GM11168 (cell line): ENCODE data around the gene SETD1A.
"Not testable (repeated sequence)": the region's sequence is repeated elsewhere in the genome, so short reads cannot be mapped to it uniquely, and the experiment has no call there.

Experiments
- in situ Hi-C: fragments of 300-500 bp; cut with MboI; formaldehyde crosslinking; loops from one replicate; pipeline ENCODE4 v1.12.0; 2022; ENCODE audit warnings: low sequenced_read_pairs; ENCODE audit not compliant: unreplicated experiment

SETD1A gene

DNA sequence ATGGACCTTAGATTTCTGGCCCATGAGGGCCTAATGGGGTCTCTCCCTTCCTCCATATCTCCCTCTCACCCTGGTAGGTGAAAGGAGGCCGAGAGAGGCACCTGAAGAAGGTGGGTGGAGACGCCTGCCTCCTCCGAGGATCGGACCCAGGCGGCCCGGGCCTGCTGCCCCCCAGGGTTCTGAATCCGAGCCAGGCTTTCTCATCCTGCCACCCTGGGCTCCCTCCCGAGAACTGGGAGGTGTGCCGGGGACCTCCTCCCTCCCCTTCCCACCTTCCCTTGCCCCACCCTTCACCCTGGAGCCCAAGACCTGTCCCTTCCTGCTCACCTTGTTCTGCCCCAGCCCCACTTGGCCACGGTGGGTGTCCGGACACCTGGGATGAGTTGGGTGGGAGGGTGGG is 29.2 kb upstream of the SETD1A start:
- in situ Hi-C loops: no loop called here

DNA sequence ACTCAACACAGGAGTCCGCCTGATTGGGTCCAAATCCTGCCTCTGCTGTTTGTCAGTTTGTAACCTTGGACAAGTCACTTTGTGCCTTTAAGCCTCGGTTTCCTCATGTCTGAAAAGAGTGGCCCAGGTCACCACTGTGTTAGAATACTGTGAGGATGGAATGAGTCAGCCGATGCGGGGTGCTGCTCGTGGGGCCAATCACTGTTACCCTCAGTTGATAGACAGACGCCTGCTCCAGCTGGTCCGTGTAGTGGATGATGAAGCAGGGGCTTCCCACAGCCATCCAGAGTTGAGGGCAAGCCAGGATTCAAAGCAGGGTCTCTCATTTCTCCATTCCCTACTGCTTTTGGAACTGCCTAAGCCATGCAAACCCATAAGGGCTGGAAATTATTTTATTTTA is 28.4 kb upstream of the SETD1A start:
- in situ Hi-C loops: no loop called here

DNA sequence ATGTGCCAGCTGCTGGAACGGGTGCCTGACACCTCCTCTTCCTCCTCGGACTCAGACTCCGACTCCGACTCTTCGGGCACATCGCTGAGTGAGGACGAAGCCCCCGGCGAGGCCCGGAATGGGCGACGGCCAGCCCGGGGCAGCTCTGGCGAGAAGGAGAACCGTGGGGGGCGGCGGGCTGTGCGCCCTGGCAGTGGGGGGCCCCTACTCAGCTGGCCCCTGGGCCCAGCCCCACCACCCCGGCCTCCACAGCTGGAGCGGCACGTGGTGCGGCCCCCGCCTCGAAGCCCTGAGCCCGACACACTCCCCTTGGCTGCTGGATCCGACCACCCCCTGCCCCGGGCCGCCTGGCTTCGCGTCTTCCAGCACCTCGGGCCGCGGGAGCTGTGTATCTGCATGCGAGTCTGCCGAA is 27.4 kb upstream of the SETD1A start:
- in situ Hi-C loops: no loop called here

DNA sequence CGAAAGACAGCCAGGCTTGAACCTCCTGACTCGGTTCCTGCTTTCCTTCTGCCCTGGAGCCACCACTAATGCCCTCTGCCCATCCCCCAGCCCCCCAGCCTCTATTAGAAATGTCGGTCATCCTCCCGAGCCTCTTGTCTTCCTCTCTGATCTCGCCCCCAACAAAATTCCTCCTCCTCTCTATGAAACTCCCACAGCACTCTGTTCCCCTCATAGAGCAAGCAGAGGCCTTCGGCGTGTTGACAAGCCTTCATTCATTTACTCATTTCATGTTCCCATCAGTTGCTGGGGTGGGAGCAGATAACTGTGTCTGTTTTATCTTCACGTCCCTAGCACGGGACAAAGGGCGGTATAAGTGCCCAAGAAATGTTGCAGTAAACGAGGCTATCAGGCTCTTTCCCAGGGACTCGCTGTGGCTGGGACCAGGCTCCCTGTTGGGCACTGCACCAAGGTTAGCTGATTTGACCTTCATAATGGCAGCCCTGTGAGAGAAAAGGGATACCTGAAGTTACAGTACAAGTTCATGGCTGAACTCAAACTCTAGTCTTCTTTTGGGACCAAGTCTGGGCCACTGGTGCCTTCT is 26.4 kb upstream of the SETD1A start:
- in situ Hi-C loops: no loop called here

DNA sequence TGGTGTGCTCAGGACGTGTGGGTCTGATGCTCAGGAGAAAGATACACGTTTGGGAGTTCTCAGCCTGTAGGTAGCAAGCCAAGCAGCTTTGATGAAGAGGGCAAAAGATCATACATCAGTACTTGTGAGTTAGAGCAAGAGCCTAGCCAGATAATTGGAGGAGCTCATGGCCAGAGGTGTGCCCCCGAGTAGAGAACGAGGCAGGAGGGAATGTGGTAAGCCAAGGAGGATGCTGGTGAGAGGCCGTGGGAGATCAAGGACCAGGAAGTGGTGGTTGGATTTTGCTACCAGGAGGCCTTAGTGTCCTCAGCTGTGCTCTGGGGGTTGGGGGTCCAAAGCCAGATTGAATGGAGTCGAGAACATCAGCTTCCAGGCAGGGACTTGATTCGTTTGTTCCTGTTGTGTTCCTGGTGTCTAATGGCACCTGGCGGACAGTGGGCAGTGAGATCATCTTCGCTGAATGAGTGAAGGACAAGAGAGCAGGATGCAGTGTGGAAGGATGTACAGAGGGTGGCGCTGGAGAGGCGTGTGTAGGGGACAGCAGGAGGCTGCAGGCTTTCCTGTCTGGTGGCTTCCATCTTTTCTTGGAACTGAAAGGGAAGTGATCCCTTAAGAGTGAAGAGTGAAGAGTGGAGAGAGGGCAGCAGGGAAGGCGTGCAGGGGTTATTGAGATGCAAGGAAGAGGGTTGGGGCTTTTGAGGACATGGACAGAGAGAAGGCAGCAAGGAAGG is 22.6 kb upstream of the SETD1A start:
- in situ Hi-C loops: no loop called here

DNA sequence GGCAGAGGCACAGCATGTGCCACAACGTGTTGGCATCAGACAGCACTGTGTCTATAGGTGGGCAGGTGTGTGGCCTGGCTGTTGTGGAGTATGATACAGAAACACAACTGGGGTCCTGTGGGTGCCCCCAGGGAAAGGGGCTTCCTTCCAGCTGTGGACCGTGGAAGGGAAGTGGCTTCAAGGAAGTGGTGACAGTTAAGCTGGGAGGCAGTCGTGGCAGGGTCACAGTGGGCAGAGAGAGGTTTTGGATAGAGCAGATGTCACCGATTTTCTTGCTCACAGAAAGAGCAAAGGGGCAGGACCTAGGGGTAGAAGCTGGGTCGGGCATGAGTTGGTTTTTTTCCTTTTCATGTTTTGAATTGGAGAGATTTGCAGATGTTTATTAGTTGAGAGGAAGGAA is 19.9 kb upstream of the SETD1A start:
- in situ Hi-C loops: no loop called here

DNA sequence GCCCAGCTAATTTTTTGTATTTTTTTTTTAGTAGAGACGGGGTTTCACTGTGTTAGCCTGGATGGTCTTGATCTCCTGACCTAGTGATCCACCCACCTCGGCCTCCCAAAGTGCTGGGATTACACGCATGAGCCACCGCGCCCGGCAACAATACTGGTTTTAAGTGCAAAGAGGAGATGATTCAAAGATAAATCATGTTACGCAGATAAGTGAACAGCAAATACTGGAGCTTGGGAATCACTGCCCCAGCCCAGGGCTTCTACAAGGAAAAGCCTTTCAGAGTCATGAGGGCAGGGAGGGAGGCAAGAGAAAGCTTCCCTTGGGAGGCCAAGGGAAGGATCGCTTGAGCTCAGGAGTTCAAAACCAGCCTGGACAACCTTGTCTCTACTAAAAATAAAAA is 18.0 kb upstream of the SETD1A start:
- in situ Hi-C loops: not testable (repeated sequence)

DNA sequence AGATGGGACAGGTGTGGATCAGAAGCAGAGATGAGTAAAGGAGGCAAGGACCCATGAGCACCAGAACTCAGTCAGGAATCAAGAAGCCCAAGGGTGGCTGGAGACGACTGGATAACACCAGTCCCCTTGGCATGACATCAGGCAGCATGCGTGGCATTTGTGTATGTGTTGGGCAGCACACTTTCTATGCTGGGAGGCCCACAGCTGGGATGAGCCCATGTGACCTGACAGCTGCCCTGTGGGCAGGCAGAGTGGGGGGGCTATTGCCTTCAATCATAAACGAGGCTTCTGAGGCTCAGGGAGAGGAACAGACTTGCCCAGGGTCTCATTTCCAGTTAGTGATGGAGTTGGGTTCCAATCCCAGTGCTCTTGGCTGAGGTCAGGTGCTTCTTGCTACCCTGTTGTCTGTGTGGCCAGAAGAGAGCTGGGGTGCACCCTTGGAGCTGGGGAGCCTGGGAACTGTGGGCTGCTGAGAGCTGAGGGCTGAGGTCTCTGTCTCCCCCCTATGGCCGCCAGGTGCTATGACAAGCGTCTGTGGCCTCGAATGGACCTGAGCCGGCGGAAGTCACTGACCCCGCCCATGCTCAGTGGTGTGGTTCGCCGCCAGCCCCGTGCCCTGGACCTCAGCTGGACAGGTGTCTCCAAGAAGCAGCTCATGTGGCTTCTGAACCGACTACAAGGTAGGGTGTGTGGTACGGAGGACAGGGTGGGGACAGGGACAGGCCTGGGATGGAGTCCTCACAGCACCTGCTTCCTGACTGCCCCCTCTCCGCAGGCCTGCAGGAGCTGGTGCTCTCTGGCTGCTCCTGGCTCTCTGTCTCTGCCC is 15.7 kb upstream of the SETD1A start:
- in situ Hi-C loops: no loop called here

DNA sequence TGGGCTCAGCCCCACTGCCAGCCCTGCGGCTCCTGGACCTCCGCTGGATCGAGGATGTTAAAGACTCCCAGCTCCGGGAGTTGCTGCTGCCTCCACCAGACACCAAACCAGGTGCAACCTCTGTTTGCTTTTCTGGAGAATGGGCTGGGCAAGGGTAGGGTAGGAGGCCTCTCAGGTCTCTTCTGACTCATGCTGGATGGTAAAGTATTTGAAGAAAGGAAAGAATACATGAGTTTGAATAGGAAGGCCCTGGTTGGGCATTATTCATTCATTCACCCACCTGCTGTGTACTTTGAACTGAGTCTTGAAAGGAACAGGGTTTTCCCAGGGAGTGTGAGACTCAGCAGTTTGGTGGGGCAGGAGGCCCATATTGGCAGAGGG is 15.1 kb upstream of the SETD1A start:
- in situ Hi-C loops: no loop called here

DNA sequence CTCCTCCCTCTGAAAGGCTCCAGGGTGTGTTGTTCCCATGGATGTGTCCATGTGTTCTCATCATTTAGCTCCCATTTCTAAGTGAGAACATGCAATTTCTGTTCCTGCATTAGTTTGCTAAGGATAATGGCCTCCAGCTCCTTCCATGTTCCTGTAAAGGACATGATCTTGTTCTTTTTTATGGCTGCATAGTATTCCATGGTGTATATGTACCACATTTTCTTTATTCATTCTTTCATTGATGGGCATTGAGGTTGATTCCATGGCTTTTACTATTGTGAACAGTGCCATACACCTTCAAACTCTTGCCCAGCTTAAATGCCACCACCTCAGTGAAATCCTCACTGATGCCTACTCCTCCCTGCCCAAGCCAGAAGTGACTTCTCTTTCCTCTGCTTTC is 13.2 kb upstream of the SETD1A start:
- in situ Hi-C loops: no loop called here

DNA sequence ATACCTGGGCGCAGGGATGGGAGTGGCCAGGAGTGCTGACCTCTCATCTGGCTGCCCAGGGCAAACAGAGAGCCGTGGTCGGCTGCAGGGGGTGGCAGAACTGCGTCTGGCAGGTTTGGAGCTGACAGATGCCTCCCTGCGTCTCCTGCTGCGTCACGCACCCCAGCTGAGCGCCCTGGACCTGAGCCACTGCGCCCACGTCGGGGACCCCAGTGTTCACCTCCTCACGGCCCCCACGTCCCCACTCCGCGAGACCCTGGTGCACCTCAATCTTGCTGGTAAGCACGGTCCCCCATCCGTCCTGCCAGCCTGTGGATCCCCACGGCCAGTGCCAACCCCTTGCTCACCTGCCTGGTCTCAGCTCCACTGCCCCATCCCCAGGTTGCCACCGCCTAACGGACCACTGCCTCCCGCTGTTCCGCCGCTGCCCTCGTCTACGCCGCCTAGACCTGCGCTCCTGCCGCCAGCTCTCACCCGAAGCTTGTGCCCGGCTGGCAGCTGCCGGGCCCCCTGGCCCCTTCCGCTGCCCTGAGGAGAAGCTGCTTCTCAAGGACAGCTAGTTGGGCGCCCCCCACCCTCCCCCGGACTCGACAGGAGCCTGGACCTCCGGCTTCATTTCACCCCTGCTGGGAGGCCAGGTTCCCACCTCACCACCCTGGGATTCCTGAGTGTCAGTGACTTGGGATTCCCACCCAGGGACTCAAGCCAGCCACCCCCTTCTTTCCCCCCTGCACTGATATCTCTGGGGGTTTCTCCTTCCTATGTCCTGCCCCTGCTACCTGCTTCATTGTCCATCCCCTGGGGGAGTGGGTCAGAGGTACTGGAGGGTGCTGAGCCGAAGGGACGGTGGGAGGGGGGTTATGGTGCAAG is 10.6 kb upstream of the SETD1A start:
- in situ Hi-C loops: no loop called here

DNA sequence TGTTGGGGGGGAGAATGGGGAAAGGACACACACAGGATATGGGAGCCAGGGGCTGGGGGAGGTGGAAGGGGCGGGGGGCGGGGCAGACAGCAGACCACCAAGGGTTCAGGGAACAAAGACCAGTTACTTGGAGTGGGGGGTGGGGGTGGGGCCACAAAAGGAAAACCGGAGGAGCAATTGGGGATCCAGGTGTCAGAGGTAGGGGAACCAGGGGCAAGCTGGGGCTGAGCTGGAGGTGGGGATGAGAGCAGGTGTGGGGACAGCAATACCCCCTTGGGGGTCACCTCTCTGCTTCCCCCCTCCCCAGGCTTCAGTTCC is 10.1 kb upstream of the SETD1A start:
- in situ Hi-C loops: no loop called here

DNA sequence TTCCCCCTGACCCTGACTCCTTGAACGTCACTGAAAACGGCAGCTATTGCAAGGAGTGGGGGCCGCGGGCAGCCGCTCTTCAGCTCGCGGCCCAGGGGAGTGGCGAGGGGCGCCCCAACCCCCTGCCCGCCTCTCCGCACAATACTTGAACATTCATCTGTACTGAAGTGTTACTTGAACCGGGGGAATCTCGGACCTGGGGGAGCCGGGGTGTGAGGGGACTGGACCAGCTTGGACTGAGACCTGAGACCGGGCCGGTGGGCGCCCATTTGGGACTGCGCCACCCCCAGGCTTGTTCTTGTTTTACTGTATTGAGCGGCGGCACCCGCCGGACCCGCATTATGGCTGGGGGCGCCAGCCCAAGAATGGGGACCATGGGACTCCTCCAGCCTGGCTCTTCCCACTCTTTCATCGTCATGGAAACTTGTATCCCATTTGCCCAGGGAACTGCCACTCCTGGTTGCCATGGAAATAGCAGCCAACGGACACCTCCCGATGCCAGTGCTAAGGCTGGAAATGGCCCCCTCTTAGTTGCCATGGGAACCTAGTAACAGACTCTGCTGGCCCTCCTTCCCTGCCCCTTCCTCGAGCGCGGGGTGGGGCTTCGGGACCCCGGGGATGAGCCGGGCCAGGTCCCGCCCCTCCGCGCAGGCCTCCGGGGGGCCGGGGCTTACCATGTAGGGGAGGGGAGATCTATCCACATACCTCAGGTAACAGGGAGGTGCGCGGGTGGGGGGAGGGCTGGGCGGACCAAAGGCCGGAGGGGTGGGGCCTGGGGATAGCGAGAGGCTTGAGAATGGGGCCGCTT is 9.5 kb upstream of the SETD1A start:
- in situ Hi-C loops: no loop called here

DNA sequence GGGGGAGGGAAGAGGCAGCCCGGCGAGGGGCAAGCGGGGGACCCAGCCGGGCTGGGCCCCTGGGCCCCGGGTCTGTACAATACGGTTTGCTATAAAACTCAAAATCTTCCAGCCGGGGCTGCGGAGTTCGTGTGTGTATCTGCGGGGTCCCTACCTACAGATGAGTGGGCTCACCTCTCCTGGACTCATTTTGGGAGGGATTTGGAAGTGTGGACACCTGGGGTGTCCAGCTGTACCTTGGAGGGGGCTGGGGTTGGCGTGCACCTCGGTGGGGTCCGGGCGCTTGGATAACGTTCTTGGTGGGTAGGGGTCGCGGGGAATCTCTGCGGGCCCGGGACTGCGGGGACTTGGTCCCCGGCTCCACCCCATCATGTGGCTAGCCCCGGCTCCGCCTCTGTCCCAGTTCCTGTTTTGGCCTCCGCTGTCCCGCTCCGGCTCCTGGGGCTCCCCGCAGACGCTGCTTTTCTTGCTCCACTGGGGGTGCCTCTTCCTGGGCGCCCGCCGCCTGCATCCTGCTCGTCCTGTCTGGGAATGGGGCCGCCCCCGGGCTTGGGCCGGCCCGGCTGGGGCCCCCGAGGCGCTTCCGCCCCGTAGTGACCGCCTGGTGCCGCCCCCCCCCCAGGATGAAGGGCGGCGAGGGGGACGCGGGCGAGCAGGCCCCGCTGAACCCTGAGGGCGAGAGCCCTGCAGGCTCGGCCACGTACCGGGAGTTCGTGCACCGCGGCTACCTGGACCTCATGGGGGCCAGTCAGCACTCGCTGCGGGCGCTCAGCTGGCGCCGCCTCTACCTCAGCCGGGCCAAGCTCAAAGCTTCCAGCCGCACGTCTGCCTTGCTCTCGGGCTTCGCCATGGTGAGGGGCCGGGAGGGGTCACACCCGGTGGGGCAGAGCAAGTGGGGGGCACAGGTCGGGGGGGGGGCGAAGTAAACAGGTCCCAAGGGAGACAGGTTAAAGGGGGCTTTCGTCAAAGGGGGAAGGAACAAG is 8.6 kb upstream of the SETD1A start, which contains the start of gene ORAI3:
Gene ORAI3 (plus strand): TSS at position 402 of the 983 bp plus-strand sequence. CDS start 222 bp downstream, at position 624.
- in situ Hi-C loops: no loop called here

DNA sequence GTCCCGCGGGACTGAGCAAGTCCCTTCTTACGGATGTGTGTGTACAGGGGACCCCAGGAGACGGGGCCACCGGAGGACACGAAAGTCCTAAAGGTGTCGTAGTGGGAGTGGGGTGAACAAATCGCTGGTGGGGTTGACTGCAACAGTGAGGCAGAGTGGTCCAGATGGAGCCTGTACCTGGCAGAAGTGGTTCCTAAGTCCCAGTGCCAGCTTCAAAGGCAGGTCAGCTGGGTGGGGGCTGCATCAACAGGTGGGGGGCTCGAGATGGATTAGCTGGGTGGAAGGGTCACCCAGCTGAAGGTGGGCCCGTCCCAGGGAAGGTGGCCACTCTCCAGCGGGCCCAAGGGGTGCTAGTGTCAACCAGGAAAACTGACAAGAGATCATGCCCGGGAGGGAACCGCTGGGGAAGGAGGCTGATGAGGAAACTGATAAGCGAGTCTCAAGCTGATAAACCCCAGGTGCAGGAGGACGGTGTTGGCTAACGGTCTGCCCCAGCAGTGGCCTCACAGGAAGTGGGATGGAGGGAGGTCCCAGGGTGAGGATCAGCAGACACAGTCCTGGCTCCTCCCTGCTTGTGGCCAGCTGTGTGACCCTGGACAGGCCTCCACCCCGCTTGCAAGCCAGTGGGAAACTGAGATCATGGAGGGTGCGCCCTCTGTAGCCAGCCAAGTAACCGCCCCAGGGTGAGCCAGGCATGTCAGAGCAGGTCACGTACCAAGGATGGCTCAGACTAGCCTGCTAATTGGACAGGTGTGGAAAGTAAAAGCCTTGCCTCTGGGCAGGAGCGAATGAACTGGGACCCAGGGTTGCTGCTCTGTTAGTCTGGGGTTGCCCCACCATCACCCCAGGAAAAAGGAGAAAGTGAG is 7.7 kb upstream of the SETD1A start:
- in situ Hi-C loops: loop anchor here (25.0 kb wide), 1 partner anchor 912 kb away; the partner anchor contains the start of gene ZNF267

DNA sequence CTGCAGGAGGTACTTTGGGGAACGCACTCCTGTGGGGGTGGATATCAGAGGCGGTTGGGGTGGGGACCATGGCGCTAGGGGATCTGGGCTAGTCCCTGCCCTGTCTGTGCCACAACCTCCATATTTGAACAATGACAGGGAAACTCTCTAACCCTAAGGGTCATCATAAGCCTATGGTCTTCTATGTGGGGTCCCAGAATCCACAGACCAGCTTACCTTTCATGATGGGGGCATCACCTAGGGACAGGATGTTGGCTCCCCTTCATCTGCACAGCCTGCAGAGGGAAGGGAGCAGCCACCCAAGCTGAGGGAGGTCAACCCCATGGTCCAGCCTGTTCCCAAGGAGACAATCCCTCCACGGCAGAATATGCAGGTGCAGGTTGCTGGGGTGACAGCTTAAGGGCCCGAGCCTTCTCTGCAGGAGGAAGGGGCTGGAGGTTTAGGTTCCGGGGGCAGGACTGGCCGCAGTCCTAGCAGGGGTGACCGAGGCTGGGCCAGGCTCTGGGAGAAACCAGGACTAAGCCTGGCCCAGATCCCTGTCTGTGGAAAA is 7.0 kb upstream of the SETD1A start:
- in situ Hi-C loops: loop anchor here (25.0 kb wide), 1 partner anchor 912 kb away; the partner anchor contains the start of gene ZNF267

DNA sequence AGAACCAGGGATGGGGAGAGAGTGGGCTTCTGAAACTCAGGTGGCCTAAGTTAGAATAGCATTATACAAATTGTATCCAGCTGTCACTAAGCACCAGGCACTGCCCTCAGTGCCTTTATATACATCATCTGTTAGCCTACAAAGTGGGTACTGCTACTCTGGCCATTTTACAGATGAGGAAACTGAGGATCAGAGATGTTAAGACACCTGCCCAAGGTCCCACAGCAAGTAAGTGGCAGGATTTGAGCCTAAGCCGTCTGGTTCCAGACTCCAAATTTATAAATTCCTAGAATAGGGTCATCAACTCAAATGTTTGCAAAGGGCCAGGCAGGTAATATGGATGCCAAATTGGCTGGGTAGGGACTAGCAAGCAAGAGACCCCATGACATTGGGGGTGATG is 6.4 kb upstream of the SETD1A start:
- in situ Hi-C loops: loop anchor here (25.0 kb wide), 1 partner anchor 911 kb away; the partner anchor contains the start of gene ZNF267
